Measurements from ENCODE around the gene RNF144A.
A peak's percentile ranks its signal among the peaks of the same experiment; 100 is the strongest.

Gene RNF144A

GRCh38 chr2:6923319-6923718, 6.1 kb downstream of the RNF144A start:
- H3K9me3 ChIP-seq (ENCODE audit: severe bottlenecking): no peaks in the 10 kb centered on the region
- H3K27me3 ChIP-seq (ENCODE audit: insufficient read depth, low read depth, severe bottlenecking): no peaks in the 10 kb centered on the region
- TF ChIP-seq CTCF (IDR thresholded peaks at IDR 0.05; ENCODE audit: low read depth, low read length): no peak
- no peak for DNase-seq
- no peak overlapping the region for H3K27ac ChIP-seq
- no peak overlapping the region for H3K4me3 ChIP-seq (ENCODE audit: low read depth, low read length)
- H3K36me3 ChIP-seq: peaks cover 17% of the 10 kb centered on the region

GRCh38 chr2:6924101-6924923, 7.1 kb downstream of the RNF144A start:
- no peak for TF ChIP-seq CTCF (IDR thresholded peaks at IDR 0.05; ENCODE audit: low read depth, low read length)
- Histone ChIP-seq H3K9me3 (ENCODE audit: severe bottlenecking) (no peaks in the 10 kb centered on the region), H3K4me3 (ENCODE audit: low read depth, low read length) (no peak overlapping the region), H3K27me3 (ENCODE audit: insufficient read depth, low read depth, severe bottlenecking) (no peaks in the 10 kb centered on the region), H3K27ac (no peak overlapping the region), H3K36me3 (peaks cover 17% of the 10 kb centered on the region)
- no peak for DNase-seq

GRCh38 chr2:6924924-6925409, 7.8 kb downstream of the RNF144A start:
- H3K36me3 ChIP-seq: peaks cover 14% of the 10 kb centered on the region
- H3K4me3 ChIP-seq (ENCODE audit: low read depth, low read length): no peak overlapping the region
- no peak for DNase-seq
- no peaks in the 10 kb centered on the region for H3K9me3 ChIP-seq (ENCODE audit: severe bottlenecking)
- no peak for TF ChIP-seq CTCF (IDR thresholded peaks at IDR 0.05; ENCODE audit: low read depth, low read length)
- H3K27ac ChIP-seq: peak overlapping the region; percentile 3
- no peaks in the 10 kb centered on the region for H3K27me3 ChIP-seq (ENCODE audit: insufficient read depth, low read depth, severe bottlenecking)

- no peaks in the 10 kb centered on the region for H3K27me3 ChIP-seq (ENCODE audit: insufficient read depth, low read depth, severe bottlenecking)
- H3K36me3 ChIP-seq: peaks cover 8% of the 10 kb centered on the region
- H3K4me3 ChIP-seq (ENCODE audit: low read depth, low read length): no peak overlapping the region
- H3K9me3 ChIP-seq (ENCODE audit: severe bottlenecking): no peaks in the 10 kb centered on the region
- TF ChIP-seq CTCF (IDR thresholded peaks at IDR 0.05; ENCODE audit: low read depth, low read length): no peak
- DNase-seq: no peak
- no peak overlapping the region; the same call in 1 of the 2 replicates for H3K27ac ChIP-seq
These were observed 9.0 kb downstream of the RNF144A start for GRCh38 chr2:6926071-6926732.

DNA sequence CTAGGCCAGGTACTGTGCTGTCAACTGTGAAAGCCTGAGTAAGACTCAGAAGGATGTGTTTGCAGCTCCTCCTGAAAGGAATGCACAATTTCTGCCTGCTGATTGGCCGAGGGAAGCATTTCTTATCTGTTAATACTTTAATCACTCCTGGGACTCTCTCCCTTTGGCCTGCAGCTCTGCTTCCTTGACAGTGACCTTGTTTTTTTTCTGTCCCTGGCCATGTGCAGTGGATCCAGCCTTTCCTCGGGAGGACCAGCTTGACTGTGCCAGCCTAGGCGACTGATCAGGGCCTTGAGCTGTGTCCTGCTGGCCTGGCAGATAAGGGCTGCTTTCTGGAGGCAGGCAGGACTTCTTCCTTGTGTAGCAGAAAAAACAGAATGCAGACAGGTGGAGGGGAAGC, 10.0 kb downstream of the RNF144A start:
- Histone ChIP-seq H3K27ac (peak overlapping the region; percentile 43), H3K36me3 (peaks cover 6% of the 10 kb centered on the region), H3K9me3 (ENCODE audit: severe bottlenecking) (no peaks in the 10 kb centered on the region), H3K4me3 (ENCODE audit: low read depth, low read length) (no peak overlapping the region), H3K27me3 (ENCODE audit: insufficient read depth, low read depth, severe bottlenecking) (no peaks in the 10 kb centered on the region)
- TF ChIP-seq CTCF (IDR thresholded peaks at IDR 0.05; ENCODE audit: low read depth, low read length): no peak
- DNase-seq: peak; percentile 84

Measured in WERI-Rb-1 (cell line).